T follicular helper cell (primary cell): ENCODE results near the gene SFN.
"Not testable (repeated sequence)": the region's sequence is repeated elsewhere in the genome, so short reads cannot be mapped to it uniquely, and the experiment has no call there.

Experiments
- DNase-seq: peaks from one replicate; pipeline ENCODE4 v3.0.0-alpha.2; 2020; ENCODE audit warnings: low read depth

The SFN gene

DNA sequence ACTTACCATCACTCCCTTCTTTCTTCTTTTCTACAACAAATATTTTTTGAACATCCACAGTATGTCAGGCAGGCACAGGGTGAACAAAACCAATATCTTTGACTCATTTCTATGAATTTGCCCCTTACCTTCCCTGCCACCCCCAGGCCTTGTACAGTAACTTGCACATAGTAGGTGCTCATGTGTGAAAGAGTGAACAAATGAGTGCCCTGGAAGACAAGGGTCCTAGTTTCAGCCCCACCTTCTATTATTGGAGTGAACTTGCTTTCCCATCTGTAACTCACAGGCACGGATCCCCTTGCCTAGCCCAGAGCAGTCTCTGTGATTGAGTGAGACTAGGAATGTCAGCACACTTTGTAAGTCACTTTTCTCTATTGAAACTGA, 23.6 kb upstream of the SFN start:
- no peak for DNase-seq

DNA sequence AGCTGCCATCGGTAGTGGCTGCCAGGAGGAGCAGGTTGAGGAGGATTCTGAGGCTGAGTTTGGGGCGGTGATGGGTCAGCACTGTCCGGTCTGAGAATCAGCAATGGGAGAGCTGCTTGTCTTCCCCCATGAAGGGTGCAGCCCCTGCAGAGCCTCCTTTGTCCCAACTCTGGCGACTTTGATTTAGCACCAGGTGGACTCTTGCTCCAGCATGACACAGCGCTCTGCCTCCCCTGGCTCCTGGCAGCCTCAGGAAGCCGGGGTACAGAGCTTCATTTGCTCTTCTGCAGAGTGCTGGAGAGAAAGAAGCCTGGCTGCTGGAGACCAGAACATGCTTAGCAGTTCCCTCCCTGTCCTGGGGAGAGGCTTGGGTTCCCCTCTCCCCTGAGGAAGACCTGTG, 23.2 kb upstream of the SFN start:
- no peak for DNase-seq

DNA sequence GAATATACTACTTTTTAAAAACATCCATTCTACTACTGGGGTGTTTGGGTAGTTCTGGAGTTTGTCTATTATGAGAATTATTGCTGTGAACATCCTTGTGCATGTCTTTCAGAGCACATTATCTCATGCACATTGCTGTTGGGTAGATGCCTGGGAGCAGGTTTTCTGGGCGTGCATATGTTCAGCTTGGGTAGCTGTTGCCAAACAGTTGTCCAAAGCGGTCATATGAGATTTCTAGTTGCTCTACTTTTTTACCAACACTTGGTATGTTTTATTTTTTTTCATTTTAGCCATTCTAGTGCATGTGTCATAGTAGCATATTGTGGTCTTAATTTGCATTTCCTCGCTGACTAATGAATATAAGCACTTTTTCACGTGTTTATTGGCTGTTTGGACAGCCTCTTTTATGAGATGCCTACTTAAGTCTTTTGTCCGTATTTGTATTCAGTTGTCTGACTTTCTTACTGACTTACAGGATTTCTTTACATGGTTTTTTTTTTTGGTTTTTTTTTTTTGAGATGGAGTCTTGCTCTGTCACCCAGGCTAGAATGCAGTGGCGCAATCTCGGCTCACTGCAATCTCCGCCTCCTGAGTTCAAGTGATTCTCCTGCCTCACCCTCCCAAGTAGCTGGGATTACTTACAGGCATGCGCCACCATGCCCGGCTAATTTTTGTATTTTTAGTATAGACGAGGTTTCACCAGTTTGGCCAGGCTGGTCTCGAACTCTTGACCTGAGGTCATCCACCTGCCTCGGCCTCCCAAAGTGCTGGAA, 18.3 kb upstream of the SFN start:
- no peak for DNase-seq

DNA sequence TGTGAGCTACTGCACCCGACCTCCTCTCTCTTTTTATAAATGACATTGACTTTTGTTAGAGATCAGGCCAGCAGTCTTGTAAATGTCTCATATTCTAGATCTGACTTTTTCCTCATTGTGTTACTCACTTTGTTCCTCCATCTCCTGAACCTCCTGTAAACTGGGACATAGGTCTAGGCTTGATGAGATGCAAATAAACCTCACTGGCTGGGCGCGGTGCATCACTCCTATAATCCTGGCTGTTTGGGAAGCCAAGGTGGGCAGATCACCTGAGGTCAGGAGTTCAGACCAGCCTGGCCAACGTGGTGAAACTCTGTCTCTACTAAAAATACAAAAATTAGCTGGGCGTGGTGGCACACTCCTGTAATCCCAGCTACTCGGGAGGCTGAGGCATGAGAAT, 15.1 kb upstream of the SFN start:
- DNase-seq, result not testable (repeated sequence)

DNA sequence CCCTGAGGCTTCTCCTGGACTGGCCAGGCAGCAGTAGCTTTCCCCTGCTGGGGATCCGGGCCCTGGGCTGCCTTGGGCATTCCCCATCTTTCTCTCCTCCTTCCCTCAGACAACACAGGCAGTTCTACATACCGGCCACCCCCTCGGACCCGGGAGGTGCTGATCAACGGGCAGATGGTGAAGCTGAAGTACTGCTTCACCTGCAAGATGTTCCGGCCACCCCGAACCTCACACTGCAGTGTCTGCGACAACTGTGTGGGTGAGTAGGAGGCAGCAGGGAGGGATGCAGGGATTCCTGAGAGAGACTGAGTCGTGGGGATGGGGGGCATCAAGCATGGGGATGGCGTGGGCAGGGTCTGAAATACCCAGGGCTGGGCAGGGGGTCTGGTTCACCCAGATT, 14.4 kb upstream of the SFN start:
- no peak for DNase-seq

DNA sequence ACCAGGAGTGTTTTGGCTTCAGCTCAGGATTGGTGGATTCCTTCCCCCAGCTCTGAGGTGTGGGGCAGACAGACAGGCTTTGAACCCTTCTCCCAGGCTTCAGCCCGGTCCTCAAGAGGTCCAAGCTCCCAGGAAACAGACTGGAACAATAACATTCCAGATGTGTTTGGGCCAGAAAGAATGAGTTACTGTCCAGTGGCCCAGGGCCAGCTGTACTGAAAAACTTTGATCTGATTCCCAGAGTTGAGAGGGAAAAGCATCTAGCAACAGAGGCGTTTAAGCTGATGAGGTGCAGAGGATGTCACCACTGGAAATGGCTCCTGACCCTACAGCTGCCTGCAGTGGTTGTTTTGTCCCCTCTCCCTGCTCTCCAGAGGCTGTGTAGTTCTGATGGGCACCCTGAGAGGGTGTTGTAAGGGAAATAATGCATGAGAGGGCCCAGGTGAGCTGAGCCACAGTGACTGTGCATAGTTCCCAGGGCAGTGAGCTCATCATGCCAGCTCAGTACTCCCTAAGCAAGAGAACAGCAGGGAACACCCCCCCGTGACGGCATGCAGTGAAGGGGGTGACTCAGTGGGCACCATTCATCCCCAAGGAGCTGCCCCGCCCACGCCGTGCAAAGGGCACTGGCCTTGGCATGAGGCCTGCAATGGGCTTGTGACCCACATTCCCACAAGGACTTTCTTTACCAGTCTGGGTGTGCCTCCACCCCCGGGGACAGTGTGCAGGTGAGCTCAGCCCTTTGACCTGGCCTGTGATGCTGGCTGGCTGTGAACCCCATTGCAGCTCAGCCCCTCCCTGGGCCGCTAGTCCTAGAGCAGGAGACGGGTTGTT, 13.8 kb upstream of the SFN start:
- DNase-seq, result no peak

DNA sequence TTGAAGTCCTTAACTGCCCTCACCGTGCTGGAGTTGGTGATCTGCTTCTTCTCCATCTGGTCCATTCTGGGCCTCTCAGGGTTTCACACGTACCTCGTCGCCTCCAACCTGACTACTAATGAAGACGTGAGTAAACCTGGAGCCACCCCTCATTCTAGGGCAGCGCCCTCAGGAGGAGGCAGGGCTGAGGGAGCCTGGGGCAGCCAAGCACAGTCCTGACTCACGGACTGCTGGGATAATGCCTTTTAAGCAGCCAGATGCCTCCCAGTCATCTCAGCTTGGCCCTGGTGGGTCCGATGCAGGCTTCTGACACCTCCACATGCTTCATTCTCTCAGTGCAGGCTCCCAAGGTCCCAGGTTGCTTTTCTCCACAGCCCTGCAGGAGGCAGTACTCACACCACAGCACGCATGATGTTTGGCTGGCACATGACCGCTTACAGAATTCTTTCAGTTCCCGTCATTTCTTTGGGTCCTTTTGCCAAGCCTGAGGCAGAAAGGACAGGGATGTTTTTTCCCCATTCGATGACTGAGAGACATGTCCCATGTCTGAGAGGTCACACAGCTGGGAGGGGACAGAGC, 11.8 kb upstream of the SFN start:
- no peak for DNase-seq

DNA sequence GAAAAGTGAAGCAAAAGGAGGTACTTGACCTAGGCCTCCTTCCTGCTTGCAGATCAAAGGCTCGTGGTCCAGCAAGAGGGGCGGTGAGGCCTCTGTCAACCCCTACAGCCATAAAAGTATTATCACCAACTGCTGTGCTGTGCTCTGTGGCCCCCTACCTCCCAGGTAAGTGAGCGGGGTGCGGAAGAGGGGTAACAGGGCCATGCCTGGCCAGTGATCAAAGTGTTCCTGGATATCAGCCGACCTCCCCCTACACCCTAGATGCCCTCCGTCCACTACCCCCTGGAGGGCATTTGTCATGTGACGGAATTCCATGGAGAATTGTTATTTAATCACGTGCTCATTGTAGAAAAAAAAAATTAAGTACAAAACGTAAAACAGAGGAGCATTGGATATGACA, 10.2 kb upstream of the SFN start:
- DNase-seq, result no peak

DNA sequence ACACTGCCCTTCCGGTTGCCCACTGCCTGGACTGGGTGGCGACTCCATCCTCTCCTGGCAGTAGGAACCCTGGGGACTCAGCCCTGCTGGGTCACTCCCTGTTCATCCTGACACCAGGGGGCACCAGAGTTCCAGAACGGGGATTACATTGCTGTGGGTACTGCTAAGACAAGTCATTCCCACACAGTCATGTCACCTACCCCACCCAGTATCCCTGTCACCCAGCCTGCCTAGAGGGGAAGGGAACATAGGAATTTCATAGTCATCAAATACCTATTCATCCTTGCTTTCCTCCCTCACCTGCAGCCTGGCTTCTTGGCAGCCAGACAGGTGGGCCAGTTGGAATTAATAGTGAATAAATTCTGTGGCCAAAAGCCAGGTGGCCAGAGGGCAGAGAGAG, 9.8 kb upstream of the SFN start:
- peak; percentile 71 for DNase-seq

DNA sequence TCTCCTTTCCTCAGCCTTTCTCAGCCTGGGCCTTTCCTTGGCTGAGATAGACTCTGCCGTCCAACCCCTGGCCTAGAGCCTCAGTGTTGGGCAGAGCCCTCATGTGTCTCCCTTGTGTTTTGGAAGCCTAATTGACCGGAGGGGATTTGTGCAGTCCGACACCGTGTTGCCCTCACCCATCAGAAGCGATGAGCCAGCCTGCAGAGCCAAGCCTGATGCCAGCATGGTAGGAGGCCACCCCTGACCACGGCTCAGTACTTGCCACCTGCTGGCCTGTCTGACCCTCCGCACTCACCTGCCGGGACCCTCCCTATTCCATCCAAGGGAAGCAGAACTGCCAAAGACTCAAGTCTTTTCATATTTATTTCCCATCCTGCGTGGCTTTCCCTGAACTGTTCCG, 9.3 kb upstream of the SFN start:
- DNase-seq, result no peak

DNA sequence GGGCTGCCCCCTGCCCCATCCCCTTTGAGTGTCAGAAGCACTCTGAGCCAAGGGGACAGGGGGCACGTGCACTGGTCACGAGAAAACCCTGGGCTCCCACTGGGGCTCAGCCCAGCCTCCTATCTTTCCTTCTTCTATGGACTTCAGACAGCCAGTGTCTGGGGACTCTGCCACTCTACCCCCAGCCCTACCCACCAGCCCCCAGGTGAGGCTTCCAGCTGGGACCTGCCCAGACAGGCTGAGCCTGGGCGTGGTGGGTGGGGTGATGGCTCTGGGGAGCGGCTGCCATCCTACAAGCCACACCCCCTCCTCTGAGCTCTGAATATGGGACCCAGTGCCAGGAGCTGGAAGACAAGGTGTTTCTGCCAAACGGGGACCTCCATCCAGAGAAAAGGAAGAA, 8.0 kb upstream of the SFN start:
- DNase-seq, result no peak

DNA sequence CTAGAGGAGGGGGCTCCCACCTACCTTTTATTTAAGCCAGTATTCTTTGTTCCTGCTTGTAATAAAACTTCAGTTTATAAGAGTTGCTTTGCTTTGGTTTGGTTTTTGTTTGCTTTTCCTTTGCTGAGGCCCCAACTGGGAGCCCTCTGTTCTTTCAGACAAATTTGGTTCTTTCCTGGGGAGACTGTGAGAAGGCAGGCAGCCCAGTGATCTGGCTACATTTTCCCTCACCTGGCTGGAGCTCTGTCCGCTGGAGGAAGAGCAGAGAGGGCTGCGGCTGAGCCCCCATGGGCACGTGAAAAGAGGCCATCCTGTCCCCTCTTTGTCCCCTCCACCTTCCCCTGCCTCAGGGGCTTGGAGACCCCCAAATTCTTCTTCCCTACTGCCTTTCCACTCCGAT, 7.3 kb upstream of the SFN start:
- no peak for DNase-seq

DNA sequence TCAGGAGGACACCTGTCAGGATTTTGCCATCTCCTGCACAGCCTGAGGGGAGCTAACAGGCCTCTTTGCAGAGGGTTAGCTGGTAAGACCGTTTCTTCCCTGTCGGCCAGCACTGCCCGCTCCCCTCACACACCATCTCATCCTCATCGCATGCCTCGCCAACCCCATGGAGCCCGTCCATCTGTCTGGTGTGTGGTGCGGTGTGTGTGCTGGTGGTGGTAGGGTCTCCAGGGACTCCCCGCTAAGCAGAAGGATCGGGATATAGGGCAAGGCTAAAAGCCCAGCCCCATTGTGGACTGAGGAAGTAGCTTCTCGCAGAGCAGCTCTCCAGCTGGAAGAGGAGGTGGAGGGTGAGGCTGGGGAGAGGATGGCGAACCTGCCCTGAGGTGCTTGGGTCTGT, 6.8 kb upstream of the SFN start:
- no peak for DNase-seq

DNA sequence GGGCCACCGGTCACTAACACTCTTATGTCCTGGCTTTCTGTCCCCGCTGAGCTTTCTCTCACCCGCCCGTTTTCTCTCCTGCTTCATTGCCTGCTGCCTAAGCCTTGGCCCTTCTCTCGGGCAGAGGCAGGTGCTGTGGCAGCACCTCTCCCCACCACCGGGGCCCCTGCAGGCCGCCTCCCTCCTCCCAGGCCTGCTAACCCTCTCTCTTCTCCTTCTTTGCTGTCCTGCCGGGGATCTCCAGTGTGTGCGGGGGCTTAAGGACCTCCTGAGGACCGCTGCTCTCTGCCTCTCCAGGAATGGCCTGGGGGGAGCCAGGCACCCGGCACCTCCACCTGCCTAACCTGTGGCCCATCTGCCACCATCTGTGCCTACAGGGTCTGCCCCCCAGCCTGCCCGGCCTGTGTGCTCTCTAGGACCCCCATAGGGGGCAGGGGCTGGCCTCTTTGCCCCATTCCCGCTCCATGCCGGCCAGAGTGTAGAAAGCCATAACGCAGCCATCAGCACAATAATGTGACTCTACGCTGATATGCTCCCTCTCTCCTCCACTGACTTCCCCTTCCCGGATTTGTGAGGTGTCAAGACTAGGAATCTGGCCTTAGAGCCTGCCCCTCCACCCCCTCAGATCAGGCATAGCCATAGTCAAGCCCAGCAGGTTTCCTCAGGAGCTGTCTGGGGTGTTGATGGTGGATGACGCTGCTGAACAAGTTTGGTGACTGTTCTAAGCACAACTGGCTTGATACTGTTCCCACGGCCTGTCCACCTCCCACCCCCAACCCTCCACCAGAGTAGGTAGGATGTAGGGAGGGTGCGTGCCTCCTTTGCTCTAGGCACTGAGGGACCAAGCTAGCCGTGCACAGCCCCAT, 6.1 kb upstream of the SFN start:
- DNase-seq, result no peak

DNA sequence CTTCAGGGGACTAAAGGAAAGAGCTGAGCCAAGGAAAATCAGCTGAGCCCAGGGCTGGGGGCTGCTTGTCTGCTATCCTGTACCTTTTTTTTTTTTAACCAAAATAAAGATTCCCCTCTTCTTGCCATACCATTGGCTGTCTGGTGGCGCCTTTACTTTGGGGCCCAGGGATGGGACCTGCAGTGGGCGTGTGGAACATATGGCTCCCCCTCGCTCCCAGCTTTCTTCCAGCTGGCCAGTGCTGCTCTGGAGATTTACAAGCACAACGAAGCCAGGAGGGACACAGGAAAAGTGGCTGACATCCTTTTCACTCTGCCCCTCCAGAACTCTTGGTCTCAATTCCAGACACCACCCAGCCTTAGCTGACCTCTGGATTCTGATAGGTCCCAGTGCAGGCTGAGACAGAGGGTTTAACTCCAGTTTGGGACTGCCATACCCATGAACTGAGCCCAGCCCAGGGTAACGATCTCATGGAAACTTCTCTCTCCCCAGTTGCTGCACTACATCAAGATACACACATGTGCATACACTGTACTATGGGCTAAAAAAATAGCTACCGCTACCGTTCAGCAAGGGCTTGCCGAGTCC, 5.4 kb upstream of the SFN start:
- DNase-seq, result no peak

DNA sequence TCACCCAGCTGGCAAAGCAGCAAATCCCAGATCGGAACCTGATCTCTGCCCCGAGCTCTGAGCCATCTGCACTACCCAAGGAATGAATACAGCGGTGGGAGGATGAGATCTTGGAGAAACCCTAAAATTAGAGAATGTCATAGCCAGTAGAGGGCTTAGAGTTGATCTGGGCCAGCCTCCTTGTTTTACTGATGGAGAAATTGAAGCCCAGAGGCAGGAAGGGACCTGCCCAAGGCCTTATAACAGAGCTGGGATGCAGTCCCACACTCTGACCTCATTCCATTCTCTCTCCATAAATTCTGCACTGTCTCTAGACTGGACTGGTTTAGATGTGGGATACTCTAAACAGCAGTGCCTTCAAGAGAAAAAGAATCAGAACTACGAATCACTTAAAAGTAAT, 4.8 kb upstream of the SFN start:
- DNase-seq, result no peak

DNA sequence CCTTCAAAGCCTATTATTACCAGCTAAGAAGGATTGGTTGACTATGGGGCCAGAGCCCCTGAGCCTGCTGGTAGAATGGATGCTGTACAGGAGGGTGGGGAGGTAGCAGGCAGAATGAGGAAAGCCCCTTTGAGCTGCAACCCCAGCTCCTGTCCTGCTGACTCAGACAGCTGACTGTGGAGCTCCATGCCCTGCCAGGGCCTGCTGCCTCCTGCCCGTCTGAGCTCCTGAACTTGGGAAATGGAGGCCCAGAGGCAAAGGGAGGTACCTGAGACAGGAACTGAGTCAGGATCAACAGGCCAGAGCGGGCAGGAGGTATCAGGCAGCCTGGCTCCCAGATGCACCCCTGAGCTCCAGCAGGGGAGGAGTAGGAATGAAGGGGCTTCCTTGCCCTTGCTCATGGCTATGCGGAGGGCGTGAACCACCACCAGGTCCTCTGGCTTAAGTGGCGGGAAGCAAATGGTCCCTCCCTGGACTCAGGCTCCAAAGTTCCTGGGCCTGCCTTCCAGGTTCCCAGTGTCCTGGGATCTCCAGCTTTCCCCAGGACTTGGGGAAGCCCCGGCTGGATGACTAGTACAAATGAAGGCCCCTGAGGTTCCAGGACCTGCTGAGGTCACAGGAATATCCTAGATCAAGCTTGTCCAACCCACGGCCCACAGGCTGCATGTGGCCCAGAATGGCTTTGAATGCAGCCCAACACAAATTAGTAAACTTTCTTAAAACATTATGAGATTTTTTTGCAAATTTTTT, 3.9 kb upstream of the SFN start:
- no peak for DNase-seq

DNA sequence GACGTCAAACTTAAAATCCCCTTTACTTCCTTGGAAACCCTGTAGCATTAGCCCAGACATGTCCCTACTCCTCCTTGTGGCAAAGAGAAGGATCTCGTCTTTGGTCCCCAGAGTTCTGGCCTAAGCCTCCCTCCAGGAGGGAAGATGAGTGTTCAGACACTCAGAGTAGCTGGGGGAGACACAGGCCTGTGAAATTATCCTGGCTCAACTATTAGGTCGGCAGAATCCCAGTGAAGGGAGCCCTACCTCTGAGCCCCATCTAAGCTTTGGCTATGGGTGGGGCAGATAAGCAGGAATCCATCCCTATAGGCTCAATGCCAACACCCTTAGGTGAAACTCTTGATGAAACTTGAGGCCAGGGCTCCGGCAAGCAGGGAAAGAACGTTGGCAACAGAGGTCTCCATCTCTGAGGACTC, 1.7 kb upstream of the SFN start:
- DNase-seq, result no peak

DNA sequence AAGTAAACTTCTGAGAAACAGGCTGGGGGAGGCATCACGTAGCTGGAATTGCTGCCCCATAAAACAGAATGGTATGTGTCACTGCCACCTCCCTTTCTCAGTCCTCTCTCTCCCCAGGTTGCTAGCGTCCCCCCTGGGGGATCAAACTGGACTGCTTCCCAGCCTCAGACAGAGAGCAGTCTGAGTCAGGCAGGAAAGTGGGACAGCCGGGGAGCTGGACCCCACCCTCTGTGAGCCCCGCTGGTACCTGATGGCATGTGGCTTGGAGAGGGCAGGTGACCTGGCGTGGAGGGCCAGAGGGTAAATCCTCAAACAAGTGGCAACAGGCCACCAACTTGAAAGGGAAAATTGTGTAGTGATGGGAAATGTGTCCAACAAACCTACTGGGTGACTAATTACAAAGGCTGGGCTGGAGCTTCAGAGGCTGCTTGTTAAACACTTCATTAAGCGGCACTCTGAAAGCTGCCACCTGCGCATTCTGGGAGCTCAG, 1.0 kb upstream of the SFN start:
- DNase-seq, result no peak

DNA sequence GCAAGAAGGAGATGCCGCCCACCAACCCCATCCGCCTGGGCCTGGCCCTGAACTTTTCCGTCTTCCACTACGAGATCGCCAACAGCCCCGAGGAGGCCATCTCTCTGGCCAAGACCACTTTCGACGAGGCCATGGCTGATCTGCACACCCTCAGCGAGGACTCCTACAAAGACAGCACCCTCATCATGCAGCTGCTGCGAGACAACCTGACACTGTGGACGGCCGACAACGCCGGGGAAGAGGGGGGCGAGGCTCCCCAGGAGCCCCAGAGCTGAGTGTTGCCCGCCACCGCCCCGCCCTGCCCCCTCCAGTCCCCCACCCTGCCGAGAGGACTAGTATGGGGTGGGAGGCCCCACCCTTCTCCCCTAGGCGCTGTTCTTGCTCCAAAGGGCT, 732 bp downstream of the SFN start:
- no peak for DNase-seq
